GM18502 (cell line): ENCODE measurements around the gene CYTH4.

Experiments
- ATAC-seq: cut with Tn5 transposase; IDR thresholded peaks from one replicate; pipeline ENCODE4 v1.9.1; 2021; ENCODE audit warnings: mild to moderate bottlenecking; ENCODE audit not compliant: unreplicated experiment, poor library complexity

The CYTH4 gene

GRCh38 chr22:37340331-37341262 lies 58.3 kb downstream of the CYTH4 start:
- no peak for ATAC-seq

- ATAC-seq: no peak
These were observed 59.8 kb downstream of the CYTH4 start for GRCh38 chr22:37342065-37342464.

GRCh38 chr22:37343348-37343747 lies 61.0 kb downstream of the CYTH4 start:
- no peak for ATAC-seq

DNA sequence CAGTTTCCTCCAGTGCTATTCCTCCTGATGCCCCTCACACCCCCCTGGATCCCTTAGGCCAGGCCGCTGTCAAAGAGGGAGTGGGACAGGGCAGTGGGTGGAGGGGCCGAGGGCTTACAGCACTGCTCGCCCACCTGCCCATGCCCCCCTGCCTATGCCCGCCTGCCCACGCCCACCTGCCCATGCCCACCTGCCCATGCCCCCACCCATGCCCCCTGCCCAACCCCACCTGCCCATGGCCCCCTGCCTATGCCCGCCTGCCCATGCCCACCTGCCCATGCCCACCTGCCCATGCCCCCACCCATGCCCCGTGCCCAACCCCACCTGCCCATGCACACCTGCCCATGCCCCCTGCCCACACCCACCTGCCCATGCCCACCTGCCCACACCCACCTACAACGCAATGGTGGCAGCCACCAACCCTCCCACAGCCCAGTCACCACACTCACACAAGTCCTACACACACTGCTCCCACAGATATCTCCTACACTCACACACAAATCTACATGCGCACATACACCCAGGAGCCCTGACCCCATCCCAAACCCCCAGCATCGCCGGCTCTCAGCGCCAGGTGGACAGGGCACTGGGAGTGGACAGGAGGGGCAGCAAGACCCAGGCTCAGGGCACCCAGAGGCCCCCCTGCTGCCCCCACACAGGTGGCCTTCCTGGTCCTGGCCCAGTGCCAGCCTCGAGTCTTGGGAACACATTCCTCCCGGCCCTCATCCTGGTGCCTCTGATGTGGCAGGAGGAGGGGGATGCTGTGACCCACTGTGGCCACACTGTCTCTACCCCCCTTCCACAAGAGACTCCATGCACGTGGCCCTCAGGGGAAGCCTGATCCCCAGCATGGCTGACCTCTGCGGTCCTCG lies 61.8 kb downstream of the CYTH4 start:
- ATAC-seq: no peak

GRCh38 chr22:37344735-37345449 lies 62.6 kb downstream of the CYTH4 start:
- ATAC-seq: no peak

- ATAC-seq: no peak
These were observed 63.7 kb downstream of the CYTH4 start for GRCh38 chr22:37345863-37346504.

- ATAC-seq: no peak
These were observed 64.2 kb downstream of the CYTH4 start for GRCh38 chr22:37346505-37346895.

- ATAC-seq: no peak
These were observed 66.9 kb downstream of the CYTH4 start for GRCh38 chr22:37349043-37349814.

GRCh38 chr22:37351232-37351631 lies 68.9 kb downstream of the CYTH4 start:
- ATAC-seq: no peak

DNA sequence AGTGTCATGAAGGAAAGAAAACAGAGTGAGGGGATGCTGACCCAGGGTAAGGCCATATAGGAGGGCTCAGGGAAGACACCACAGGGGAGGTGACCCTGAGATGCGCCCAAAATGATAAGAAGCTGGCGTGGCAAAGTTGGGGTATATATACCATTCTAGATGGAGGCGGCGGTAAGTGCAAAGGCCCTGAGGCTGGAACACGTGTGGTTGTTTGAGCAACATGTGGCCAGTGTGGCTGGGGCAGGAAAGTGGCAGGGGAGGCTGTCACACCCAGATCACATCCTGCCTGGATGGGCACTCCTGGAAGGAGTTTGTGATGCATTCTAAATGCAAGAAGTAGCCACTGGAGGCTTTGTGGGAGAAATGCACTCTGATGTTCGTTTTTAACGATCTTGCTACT lies 70.2 kb downstream of the CYTH4 start:
- no peak for ATAC-seq

- no peak for ATAC-seq
These were observed 71.5 kb downstream of the CYTH4 start for GRCh38 chr22:37353839-37354238.

DNA sequence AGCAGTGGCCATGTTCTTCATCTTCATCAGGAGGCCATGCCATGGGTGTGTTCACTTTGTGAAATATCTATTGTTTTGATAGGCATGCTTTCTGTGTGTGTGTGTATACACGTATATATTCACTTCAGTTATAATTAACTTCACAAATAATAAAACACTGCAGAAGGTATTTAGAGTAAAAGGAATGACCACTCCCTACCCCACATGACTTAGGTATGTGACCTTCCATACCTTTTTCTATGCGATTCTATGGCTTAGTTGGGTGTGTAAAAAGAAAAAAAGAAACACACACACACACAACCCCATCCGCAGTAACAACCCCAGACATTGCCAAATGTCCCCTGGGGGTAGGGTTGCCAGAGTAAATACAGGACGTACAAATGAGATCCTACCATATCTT lies 72.0 kb downstream of the CYTH4 start:
- ATAC-seq: no peak

DNA sequence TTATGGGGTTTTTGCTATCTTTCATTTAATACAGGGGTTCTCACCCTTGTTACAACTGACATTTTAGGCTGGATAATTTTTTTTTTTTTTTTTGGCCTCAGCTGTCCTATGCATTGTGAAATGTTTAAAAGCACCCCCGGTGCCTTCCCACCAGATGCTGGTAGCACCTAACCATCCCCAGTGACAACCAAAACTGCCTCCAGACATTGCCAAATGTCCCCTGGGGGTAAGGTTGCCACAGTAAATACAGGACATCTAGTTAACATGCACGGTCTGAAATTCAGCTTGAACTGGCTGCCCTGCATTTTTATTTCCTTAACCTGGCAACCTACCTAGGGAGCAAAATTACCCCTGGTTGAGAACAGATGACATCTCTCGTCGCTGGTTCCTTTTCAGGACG lies 72.4 kb downstream of the CYTH4 start:
- no peak for ATAC-seq

DNA sequence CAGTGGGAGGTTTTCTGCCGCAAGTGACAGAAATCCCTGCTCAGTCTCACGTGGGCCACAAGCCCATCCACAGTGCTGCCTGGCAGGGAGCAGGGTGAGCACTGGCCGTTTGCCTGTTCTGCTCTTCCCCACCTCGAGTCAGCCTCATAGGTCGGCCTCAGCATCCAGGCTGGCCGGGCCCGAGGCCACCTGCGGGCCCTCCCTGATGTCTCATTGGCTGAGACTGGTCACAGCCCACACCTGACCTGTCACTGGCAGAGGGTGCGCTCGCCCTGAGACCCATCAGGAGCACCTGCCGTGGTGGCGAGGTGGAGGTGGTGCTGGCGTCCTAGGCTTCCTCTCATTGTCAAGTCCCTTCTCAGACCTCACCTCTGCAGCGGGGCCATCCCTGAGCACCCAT lies 72.9 kb downstream of the CYTH4 start:
- ATAC-seq: no peak

- ATAC-seq: no peak
These were observed 74.6 kb downstream of the CYTH4 start for GRCh38 chr22:37356922-37357321.

DNA sequence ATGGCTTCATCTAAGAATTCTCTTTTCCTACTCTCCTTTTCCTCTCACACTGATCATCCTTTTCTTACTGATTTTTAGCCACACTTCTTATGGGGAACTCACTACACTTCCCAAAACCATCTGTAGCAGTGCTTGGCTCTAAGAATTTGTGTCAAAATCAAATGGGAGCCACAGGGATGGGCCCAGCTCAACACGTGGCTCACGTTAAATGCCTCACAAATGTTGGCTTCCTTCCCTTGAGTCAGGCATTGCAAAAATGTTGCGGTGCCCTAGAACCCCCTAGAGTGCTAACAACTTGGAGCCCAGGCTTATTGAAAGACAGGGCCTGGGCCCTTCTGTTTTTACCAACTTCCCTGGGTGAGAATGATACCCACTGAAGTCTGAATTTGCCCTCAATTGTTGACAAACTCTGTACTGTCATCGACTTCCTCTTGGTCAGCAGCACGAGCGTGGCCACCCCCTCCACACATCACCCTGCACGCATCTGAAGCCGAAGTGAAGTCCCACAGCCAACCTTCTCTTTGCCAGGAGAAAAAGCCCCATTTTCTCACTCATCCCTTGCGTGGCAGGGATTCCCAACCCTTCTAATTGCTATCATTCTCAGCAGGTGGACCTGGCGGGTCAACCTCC lies 75.3 kb downstream of the CYTH4 start:
- no peak for ATAC-seq

DNA sequence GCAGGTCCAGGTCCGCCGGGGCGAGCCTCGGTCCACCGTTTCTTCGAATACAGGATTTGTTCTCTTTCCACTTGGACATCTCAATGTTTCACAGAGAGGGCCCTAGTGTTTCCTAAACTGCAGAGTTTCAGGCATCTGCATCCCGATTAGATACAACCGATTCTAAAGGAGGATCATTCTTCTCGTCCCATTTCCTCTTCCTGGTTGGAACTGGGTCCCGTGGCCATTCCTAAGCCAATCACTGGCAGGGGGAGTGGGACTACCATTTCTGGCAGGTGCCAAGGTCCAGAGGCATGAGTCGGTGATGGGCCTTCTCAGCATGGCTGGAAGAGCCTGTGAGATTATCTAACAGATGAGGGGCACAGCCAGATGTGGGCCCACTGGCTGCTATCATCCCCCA lies 76.1 kb downstream of the CYTH4 start:
- no peak for ATAC-seq

DNA sequence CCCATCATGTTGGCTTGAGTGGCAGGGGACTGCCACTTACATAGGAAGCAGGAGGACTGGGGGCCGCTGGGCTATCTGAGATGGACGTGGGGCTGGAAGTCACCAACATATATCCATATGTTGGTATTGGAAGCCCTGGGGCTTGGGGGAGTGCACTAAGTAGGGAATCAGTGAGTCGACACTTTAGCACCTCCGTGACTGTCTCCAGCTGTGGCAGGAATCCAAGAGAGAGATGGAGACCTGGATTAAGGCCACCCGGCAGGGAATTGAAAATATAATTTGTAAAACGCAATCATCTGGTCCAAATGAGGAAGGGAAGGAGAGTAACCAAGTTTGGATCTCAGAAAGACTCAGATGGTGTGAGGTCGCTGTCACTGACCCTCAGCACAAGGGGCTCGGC lies 76.6 kb downstream of the CYTH4 start:
- ATAC-seq: no peak

DNA sequence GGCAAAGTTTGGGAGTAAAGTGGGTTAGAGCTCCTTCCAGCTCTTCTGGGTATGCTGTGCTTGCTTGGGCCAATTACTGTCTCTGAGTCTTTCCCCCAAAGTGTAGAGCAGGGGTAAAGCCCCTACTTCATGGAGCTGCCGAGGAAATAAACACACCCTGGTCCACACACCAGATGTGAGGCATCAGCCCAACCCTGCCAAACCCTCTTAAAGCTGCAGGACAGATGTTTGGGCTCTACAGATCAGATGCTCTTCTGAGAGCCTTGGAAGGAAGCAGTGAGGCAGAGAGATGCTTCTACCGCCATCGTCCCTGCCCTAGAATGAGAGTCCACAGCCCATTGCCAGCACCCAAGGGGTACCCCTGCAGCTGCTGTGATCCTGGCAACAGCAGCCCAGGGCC lies 80.3 kb downstream of the CYTH4 start:
- ATAC-seq: no peak
